HL-60/S4 (cell line): ENCODE measurements around the gene LRRC70.

ENCODE experiments used
- in situ Hi-C: fragments of 300-500 bp; cut with MboI; formaldehyde crosslinking; loops from 2 replicates; pipeline ENCODE4 v1.14.3; 2022; ENCODE audit warnings: low sequenced_read_pairs

LRRC70 gene

GRCh38 chr5:62574599-62574998 is 4.0 kb upstream of the LRRC70 start:
- in situ Hi-C loops, result no loop called here

GRCh38 chr5:62575066-62575465 is 3.6 kb upstream of the LRRC70 start:
- in situ Hi-C loops, result no loop called here

DNA sequence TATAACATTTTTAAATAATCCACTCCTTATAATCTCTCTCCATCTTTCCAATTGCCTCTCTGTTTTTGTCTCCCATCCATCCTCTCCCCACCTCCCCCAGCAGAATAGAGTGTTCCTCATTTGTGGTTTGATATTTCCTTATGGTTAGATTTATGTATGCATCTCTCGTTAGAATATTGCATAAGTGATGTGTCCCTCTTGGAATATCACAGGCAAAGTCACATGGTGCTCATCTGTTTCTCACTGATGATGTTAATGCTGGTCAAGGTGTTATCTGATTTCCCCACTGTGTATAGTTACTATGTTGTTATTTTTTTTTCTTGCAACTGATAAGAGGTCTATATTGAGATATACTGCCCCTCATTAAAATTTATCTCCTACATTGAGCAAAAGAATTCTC is 3.1 kb upstream of the LRRC70 start:
- in situ Hi-C loops, result no loop called here

DNA sequence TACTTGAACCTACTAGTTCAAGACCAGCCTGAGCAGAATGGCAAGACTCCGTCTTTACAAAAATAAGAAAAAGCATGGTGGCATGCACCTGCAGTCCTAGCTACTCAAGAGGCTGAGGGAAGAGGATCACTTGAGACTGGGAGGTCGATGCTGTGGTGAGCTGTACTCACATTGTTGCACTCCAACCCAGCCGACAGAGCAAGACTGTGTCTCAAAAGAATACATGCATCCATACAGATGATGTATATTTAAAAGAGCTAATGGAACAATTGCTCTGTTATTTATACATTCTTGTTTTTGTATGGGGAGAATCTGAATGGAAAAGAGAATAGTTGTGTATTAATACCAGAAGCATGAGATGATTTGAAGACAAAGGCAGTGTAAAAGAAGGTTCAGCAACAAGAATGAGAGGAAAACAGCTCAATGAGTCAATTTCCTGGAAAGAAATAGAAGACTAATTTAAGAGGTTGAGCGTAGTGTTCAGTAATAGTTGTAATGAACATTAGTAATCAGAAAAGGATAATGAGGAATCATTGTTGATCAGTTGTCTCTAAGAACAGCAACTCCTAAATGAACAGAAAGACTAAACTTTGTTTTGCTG is 1.9 kb upstream of the LRRC70 start:
- in situ Hi-C loops, result no loop called here

- in situ Hi-C loops, result no loop called here
Observed at GRCh38 chr5:62577488-62577887, 1.1 kb upstream of the LRRC70 start.

GRCh38 chr5:62579761-62580160 is 1.1 kb downstream of the LRRC70 start:
- in situ Hi-C loops, result no loop called here

GRCh38 chr5:62581836-62582597 is 3.4 kb downstream of the LRRC70 start:
- in situ Hi-C loops, result no loop called here

GRCh38 chr5:62584391-62584790 is 5.8 kb downstream of the LRRC70 start:
- in situ Hi-C loops, result no loop called here

GRCh38 chr5:62585306-62585705 is 6.7 kb downstream of the LRRC70 start:
- in situ Hi-C loops, result no loop called here

- in situ Hi-C loops, result no loop called here
Observed at GRCh38 chr5:62585751-62586150, 7.1 kb downstream of the LRRC70 start.

GRCh38 chr5:62587737-62588136 is 9.1 kb downstream of the LRRC70 start:
- in situ Hi-C loops, result no loop called here

- in situ Hi-C loops, result no loop called here
Observed at GRCh38 chr5:62588668-62589067, 10.0 kb downstream of the LRRC70 start.

- in situ Hi-C loops, result no loop called here
Observed at GRCh38 chr5:62589504-62589903, 10.9 kb downstream of the LRRC70 start.

DNA sequence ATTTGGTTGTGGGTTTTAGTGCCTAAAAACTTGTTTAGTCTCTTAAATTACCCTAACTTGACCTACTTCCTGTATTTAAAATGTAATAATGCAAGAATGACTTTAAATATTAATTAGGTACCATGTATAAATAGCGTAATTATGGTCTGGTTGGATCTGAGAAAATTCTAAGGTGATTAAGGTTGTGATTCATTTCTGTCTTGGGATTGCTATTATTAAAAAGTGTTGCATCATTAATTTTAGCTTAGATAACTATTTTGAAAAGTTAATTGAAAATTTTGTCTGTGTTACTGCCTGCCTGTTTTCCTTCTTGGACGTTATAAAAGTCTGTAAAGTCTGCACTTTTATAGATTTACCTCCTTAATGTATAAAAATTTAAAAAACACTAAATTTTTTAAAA is 11.8 kb downstream of the LRRC70 start:
- in situ Hi-C loops, result no loop called here

GRCh38 chr5:62592558-62592957 is 13.9 kb downstream of the LRRC70 start:
- in situ Hi-C loops, result no loop called here

DNA sequence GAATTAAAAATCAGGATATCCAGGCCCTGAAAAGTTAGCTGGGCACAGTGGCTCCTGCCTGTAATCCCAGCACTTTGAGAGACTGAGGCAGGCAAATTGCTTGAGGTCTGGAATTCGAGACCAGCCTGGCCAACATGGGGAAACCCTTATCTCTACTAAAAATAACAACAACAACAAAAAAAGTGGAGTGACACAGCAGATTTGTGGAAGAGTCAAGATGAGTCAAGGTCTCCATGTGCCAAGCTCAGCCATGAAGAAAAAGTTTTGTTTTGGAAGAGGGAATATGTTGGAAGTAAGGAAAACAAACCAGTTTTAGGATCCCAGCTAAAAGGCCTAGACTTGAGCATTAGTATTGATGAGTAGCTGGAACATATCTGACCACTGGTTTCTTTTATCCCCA is 14.7 kb downstream of the LRRC70 start:
- in situ Hi-C loops, result no loop called here

- in situ Hi-C loops, result no loop called here
Observed at GRCh38 chr5:62594364-62594984, 15.9 kb downstream of the LRRC70 start.

GRCh38 chr5:62596096-62596495 is 17.5 kb downstream of the LRRC70 start:
- in situ Hi-C loops, result no loop called here

- in situ Hi-C loops, result no loop called here
Observed at GRCh38 chr5:62596691-62597090, 18.1 kb downstream of the LRRC70 start.

GRCh38 chr5:62597314-62597713 is 18.7 kb downstream of the LRRC70 start:
- in situ Hi-C loops, result no loop called here

DNA sequence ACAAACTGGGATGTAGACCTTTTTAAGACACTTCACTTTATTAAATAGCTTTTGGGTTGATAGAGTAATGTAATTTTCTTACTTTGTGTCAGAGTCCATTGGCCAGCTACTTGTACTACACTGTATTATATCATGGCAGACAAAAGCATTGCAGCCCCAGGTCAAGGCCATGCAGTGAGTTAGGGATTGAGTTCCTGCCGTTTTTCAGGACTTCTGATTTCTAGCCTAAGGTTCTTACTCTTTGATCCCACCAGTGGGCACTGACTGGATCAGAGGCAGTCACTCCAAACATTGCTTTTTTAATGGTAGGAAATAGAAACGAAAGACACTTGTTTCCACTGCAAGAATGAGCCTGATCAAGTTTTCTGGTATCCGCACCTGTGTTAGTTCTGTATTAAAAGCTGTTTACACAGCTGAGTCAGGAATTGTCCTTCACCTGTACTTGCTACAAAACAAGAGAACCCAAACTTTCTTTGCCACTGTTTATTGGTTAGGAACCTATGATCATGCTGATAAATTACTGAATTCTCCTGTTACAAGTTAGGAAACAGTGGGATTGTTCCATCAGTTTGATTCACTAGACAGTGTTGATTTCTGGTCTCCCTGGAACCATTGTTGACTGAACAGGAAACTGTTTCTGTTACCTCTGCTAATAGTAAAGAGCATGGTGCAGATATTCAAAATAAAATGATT is 22.1 kb downstream of the LRRC70 start:
- in situ Hi-C loops, result no loop called here

DNA sequence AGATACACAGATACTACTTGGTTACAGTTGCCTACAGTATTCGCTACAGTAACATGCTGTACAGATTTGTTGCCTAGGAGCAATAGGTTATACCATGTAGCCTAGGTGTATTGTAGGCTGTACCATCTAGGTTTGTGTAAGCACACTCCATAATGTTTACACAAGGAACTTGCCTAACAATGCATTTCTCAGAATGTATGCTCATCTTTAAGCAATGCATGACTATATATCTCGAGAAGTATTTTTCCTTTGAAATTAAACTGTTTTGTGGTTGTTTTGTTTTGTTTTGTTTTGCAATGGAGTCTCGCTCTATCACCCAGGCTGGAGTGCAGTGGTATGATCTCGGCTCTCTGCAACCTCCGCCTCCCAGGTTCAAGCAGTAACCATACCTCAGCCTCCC is 25.3 kb downstream of the LRRC70 start:
- in situ Hi-C loops, result no loop called here
